AG04450 (cell line): ENCODE data around the gene COPB2. TPM values are rescaled to one million over a fixed set of nuclear protein-coding genes. Genes with fewer than 3 reads are reported as not detected.
"Not testable (repeated sequence)": the region's sequence is repeated elsewhere in the genome, so short reads cannot be mapped to it uniquely, and the experiment has no call there.

Experiments
- CTCF ChIA-PET: fragments of 300-600, 350-600 bp; formaldehyde crosslinking; extraction: SDS; loops from one replicate; lab custom pipeline; 2022; ENCODE audit warnings: antibody characterized with exemption, inconsistent platforms; lab: Charles Lee
- POLR2A ChIA-PET: fragments of 350-600 bp; formaldehyde crosslinking; extraction: SDS; loops from one replicate; lab custom pipeline; 2021; ENCODE audit warnings: antibody characterized with exemption, inconsistent platforms; lab: Yijun Ruan, JAX
- DNase-seq: peaks from one replicate; pipeline ENCODE4 v3.0.0-alpha.2; 2011; ENCODE audit warnings: low read depth, low spot score
- H3K27ac ChIP-seq: one replicate; pipeline ENCODE4 v1.5.1; 2012; ENCODE audit warnings: low read depth, low read length, control low read depth
- H3K27me3 ChIP-seq: one replicate; pipeline ENCODE4 v1.6.0; 2012; ENCODE audit warnings: low read length; ENCODE audit not compliant: control insufficient read depth, insufficient read depth
- H3K4me3 ChIP-seq: 2 replicates; pipeline ENCODE4 v1.5.1; 2011; ENCODE audit warnings: mild to moderate bottlenecking, low read depth, low read length, control low read depth
- H3K9me3 ChIP-seq: 2 replicates; pipeline ENCODE4 v1.5.1; 2012; ENCODE audit warnings: low read length; ENCODE audit not compliant: control insufficient read depth, insufficient read depth
- CTCF ChIP-seq: IDR thresholded peaks from 2 replicates; pipeline ENCODE4 v1.5.1; 2011; ENCODE audit warnings: low read depth, low read length, control low read depth, inconsistent platforms
- polyA plus RNA-seq: library from polyadenylated mRNA; depleted of rRNA; stranded (reverse); fragments of >200 nt; gene quantifications from 2 replicates; pipeline ENCODE4 v1.2.3, GENCODE V29; 2011

Gene COPB2
- polyA plus RNA-seq, 1 experiment = 331 TPM

GRCh38 chr3:139421040-139421439, 31.6 kb upstream of the COPB2 start:
- Histone ChIP-seq H3K4me3 (no peak overlapping the region), H3K27me3 (no peaks in the 10 kb centered on the region), H3K9me3 (no peaks in the 10 kb centered on the region), H3K27ac (no peak overlapping the region)
- CTCF ChIA-PET = interaction anchor here (0.6 to 8.6 kb wide), 2 partner anchors 140 to 1324 kb away, joined by 3 to 126 read pairs; no protein-coding TSS in a partner anchor
- POLR2A ChIA-PET = no interaction called here
- no peak for DNase-seq
- no peak for TF ChIP-seq CTCF

GRCh38 chr3:139418144-139418543, 28.7 kb upstream of the COPB2 start:
- CTCF ChIA-PET = interaction anchor here (1.4 to 1.7 kb wide), 2 partner anchors 8 to 144 kb away, joined by 3 to 4 read pairs; no protein-coding TSS in a partner anchor
- TF ChIP-seq CTCF = no peak
- Histone ChIP-seq H3K27ac (no peak overlapping the region), H3K4me3 (no peak overlapping the region), H3K27me3 (peaks cover 2% of the 10 kb centered on the region), H3K9me3 (no peaks in the 10 kb centered on the region)
- no peak for DNase-seq
- POLR2A ChIA-PET = no interaction called here

GRCh38 chr3:139416275-139416674, 26.8 kb upstream of the COPB2 start:
- ChIA-PET POLR2A (no interaction called here), CTCF (no interaction called here)
- Histone ChIP-seq H3K27me3 (peaks cover 2% of the 10 kb centered on the region), H3K4me3 (no peak overlapping the region), H3K9me3 (no peaks in the 10 kb centered on the region), H3K27ac (no peak overlapping the region)
- TF ChIP-seq CTCF = no peak
- no peak for DNase-seq

GRCh38 chr3:139414608-139415224, 25.3 kb upstream of the COPB2 start:
- H3K4me3 ChIP-seq = no peak overlapping the region
- ChIA-PET CTCF (no interaction called here), POLR2A (no interaction called here)
- peaks cover 2% of the 10 kb centered on the region for H3K27me3 ChIP-seq
- no peak for DNase-seq
- no peak overlapping the region for H3K27ac ChIP-seq
- no peaks in the 10 kb centered on the region for H3K9me3 ChIP-seq
- no peak for TF ChIP-seq CTCF

GRCh38 chr3:139412891-139413290, 23.4 kb upstream of the COPB2 start:
- DNase-seq, H3K4me3 ChIP-seq, POLR2A ChIA-PET, H3K27me3 ChIP-seq, CTCF ChIA-PET, H3K9me3 ChIP-seq, H3K27ac ChIP-seq: not testable (repeated sequence)

- H3K27me3 ChIP-seq, H3K9me3 ChIP-seq, CTCF ChIA-PET, H3K27ac ChIP-seq, H3K4me3 ChIP-seq, DNase-seq, POLR2A ChIA-PET: not testable (repeated sequence)
Observed at GRCh38 chr3:139401155-139401554, 11.7 kb upstream of the COPB2 start.
